ENCODE measurements around the gene SPRR1A.

The SPRR1A gene

GRCh38 chr1:153032073-153032472, 48.2 kb downstream of the SPRR1A start:
- Histone ChIP-seq H3K27ac (replicated peaks) (no peak overlapping the region), H3K4me3 (replicated peaks; ENCODE audit: insufficient read depth, low read length) (no peak overlapping the region), H3K27me3 (ENCODE audit: insufficient read depth, poor library complexity, severe bottlenecking) (no peaks in the 10 kb centered on the region)
- TF ChIP-seq REST (IDR thresholded peaks at IDR 0.05; ENCODE audit: insufficient replicate concordance, low read depth) (no peak), SPI1 (IDR thresholded peaks at IDR 0.05; ENCODE audit: borderline replicate concordance, low read depth) (no peak), POLR2AphosphoS5 (IDR thresholded peaks at IDR 0.05; ENCODE audit: low read depth) (no peak), GABPA (IDR thresholded peaks at IDR 0.05; ENCODE audit: low read depth) (no peak), CTCF (IDR thresholded peaks at IDR 0.05; ENCODE audit: insufficient read depth, low read length) (no peak)
- DNase-seq (ENCODE audit: low read depth in 1 of 2, low spot score in 1 of 2), result no peak

- Histone ChIP-seq H3K27ac (replicated peaks) (no peak overlapping the region), H3K27me3 (ENCODE audit: insufficient read depth, poor library complexity, severe bottlenecking) (no peaks in the 10 kb centered on the region), H3K4me3 (replicated peaks; ENCODE audit: insufficient read depth, low read length) (no peak overlapping the region)
- DNase-seq (ENCODE audit: low read depth in 1 of 2, low spot score in 1 of 2), result no peak
- TF ChIP-seq SPI1 (IDR thresholded peaks at IDR 0.05; ENCODE audit: borderline replicate concordance, low read depth) (no peak), GABPA (IDR thresholded peaks at IDR 0.05; ENCODE audit: low read depth) (no peak), CTCF (IDR thresholded peaks at IDR 0.05; ENCODE audit: insufficient read depth, low read length) (no peak), POLR2AphosphoS5 (IDR thresholded peaks at IDR 0.05; ENCODE audit: low read depth) (no peak)
Measured at GRCh38 chr1:153032677-153033308, 48.9 kb downstream of the SPRR1A start.

GRCh38 chr1:153035211-153035610, 51.3 kb downstream of the SPRR1A start:
- Histone ChIP-seq H3K27ac (replicated peaks) (no peak overlapping the region), H3K4me3 (replicated peaks; ENCODE audit: insufficient read depth, low read length) (no peak overlapping the region), H3K27me3 (ENCODE audit: insufficient read depth, poor library complexity, severe bottlenecking) (no peaks in the 10 kb centered on the region)
- DNase-seq (ENCODE audit: low read depth in 1 of 2, low spot score in 1 of 2), result no peak
- TF ChIP-seq SPI1 (IDR thresholded peaks at IDR 0.05; ENCODE audit: borderline replicate concordance, low read depth), result no peak
- TF ChIP-seq GABPA (IDR thresholded peaks at IDR 0.05; ENCODE audit: low read depth), result no peak
- TF ChIP-seq REST (IDR thresholded peaks at IDR 0.05; ENCODE audit: insufficient replicate concordance, low read depth), result no peak
- no peak for TF ChIP-seq POLR2AphosphoS5 (IDR thresholded peaks at IDR 0.05; ENCODE audit: low read depth)
- TF ChIP-seq CTCF (IDR thresholded peaks at IDR 0.05; ENCODE audit: insufficient read depth, low read length), result no peak

All from HL-60 (cell line).